Measurements from ENCODE around the gene TARBP2.

The TARBP2 gene

DNA sequence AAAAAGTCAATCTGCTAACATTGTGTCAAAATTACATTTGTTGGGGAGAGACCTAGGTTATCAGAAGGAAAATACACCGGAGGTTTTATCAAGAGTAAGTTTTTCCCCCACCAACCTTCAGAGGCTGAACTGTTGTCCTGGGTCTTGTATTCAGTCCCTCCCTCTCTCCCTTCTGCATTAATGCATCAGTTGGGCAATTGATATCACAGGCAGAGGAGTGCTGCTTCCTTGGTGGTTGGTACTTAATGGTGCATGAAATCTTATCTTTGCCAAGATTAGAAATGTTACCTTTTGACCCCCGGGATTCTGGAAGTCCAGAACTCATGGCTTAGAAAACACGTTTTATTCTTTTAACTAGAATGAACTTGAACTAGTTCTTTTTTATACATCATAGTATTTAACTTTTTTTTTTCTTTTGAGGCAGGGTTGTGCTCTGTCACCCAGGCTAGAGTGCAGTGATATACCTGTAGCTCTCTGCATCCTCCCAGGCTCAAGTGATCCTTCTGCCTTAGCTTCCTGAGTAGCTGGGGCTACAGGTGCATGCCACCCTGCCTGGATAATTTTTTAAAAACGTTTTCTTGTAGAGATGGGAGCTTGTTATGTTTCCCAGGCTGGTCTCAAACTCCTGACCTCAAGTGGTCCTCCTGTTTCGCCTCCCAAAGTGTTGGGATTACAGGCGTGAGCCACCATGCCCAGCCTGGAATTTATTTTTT lies 44.3 kb upstream of the TARBP2 start:
- TF ChIP-seq, protein P1, sequence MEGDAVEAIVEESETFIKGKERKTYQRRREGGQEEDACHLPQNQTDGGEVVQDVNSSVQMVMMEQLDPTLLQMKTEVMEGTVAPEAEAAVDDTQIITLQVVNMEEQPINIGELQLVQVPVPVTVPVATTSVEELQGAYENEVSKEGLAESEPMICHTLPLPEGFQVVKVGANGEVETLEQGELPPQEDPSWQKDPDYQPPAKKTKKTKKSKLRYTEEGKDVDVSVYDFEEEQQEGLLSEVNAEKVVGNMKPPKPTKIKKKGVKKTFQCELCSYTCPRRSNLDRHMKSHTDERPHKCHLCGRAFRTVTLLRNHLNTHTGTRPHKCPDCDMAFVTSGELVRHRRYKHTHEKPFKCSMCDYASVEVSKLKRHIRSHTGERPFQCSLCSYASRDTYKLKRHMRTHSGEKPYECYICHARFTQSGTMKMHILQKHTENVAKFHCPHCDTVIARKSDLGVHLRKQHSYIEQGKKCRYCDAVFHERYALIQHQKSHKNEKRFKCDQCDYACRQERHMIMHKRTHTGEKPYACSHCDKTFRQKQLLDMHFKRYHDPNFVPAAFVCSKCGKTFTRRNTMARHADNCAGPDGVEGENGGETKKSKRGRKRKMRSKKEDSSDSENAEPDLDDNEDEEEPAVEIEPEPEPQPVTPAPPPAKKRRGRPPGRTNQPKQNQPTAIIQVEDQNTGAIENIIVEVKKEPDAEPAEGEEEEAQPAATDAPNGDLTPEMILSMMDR (conservative IDR thresholded peaks at IDR 0.05; ENCODE audit: low read depth, low read length), result no peak
- no peak overlapping the region for H3K4me3 ChIP-seq (ENCODE audit: low read depth, low read length)
- DNase-seq (ENCODE audit: low read depth), result no peak

DNA sequence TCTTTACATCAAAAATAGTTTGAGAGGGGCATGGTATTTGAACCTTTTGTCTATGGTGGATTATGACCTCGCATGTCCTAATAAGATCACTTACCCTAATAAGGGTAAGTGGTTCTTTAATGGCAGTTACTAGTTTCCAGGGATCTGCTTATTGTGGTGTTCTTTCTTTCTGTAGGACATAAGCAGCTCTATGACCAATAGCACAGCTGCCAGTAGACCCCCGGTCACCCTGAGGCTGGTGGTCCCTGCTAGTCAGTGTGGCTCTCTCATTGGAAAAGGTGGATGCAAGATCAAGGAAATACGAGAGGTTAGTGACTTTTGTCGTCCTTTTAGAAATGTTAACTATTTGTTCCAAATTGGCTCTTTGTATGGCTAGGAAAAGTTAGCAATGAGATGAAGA lies 42.0 kb upstream of the TARBP2 start:
- TF ChIP-seq, protein P1 (conservative IDR thresholded peaks at IDR 0.05; ENCODE audit: low read depth, low read length), result no peak
- H3K4me3 ChIP-seq (ENCODE audit: low read depth, low read length), result no peak overlapping the region

DNA sequence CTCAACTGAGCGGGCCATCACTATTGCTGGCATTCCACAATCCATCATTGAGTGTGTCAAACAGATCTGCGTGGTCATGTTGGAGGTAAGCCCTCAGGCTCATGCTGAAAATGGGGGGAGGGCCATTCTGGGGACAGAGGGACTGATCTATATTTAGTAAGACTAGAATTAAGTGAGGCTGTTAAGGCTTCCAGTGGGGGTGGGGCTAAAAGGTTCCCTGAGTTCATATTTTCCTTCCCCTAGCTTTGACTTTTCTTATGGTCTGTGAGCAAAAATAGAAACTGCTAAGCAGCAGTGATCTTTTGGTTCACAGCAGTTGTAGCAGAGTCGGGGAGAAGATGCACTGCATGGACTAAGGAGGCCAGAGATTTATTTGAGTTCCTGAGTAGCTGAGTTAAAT lies 40.0 kb upstream of the TARBP2 start:
- DNase-seq (ENCODE audit: low read depth), result no peak
- TF ChIP-seq, protein P1 (conservative IDR thresholded peaks at IDR 0.05; ENCODE audit: low read depth, low read length), result no peak
- H3K4me3 ChIP-seq (ENCODE audit: low read depth, low read length), result no peak overlapping the region

More for the DNA sequence above, 42.0 kb upstream of the TARBP2 start:
- DNase-seq (ENCODE audit: low read depth), result no peak

DNA sequence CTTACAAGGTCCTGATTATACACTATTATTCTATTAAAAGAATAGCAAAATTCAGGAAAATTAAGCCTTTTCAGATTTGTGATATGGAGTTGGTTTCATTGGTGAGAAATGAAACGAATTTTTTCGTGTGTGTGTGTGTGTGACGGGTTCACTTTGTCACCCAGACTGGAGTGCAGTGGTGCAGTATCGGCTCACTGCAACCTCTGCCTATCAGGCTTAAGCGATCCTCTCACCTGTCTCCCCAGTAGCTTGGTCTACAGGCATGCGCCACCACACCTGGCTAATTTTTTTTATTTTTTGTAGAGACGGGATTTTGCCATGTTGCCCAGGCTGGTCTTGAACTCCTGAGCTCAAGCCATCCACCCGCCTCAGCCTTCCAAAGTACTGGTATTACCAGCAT lies 39.5 kb upstream of the TARBP2 start:
- TF ChIP-seq, protein P1 (conservative IDR thresholded peaks at IDR 0.05; ENCODE audit: low read depth, low read length), result no peak
- no peak overlapping the region for H3K4me3 ChIP-seq (ENCODE audit: low read depth, low read length)
- no peak for DNase-seq (ENCODE audit: low read depth)

DNA sequence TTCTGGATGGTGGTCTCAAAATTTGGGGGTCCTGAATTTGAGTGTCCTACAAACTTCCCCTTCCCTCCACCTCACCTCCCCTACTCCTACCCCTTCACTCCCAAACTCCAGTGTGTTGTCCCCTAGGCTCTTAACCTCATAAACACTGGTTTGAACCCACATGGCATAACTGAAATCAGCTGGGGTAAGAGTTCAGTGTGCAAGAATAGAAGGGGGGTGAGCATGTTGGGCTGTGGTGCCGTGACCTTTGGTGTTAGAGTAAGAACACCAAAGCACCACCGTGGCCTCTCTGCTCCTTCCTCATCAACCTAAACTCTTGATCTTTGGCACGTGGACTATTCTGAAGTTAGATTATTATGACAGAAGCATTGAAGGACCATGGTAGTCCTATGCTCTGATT lies 38.1 kb upstream of the TARBP2 start:
- H3K4me3 ChIP-seq (ENCODE audit: low read depth, low read length), result no peak overlapping the region
- DNase-seq (ENCODE audit: low read depth), result no peak
- TF ChIP-seq, protein P1 (conservative IDR thresholded peaks at IDR 0.05; ENCODE audit: low read depth, low read length), result no peak

DNA sequence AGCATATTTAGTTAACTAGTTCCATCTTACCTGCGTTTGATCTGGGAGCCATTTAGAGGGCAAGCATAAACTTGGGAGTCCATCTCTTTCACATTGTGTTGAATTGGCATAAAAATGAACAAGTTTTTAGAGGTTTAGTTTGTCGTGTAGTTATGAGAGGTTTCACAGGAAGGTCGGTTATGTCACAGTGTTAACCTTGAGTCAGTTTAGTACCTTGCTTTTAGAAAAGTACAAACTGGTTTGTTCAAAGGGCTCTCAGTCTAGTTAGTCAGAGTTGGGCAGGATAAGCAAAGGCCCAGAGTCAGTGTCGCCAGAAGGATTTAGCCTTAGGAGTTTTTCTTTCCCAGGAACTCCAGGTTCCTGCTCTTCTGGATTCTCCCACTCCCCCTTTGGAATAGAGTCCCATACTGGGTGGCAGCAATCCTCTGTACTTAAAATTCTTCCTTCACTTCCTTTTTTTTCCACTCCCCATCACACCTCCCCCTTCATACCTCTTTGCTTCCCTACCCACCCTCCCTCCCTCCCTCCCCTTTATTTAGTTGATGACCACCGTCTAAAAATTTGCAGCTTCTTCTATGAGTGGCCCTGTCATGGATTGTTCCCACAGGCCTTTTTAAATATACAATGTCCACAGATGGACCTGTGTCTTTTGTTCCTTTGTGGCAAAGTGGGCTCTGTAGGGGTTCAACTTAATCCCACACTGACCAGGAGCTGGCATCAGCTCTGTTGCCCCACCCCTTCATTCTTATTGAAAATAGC lies 37.1 kb upstream of the TARBP2 start:
- DNase-seq (ENCODE audit: low read depth), result no peak
- H3K4me3 ChIP-seq (ENCODE audit: low read depth, low read length), result no peak overlapping the region
- TF ChIP-seq, protein P1 (conservative IDR thresholded peaks at IDR 0.05; ENCODE audit: low read depth, low read length), result no peak

Measured in choroid plexus epithelial cell (primary cell).